ENCODE data around the gene ARHGAP19.

ARHGAP19 gene

GRCh38 chr10:97323501-97323900 is 31.1 kb upstream of the ARHGAP19 start:
- no peak overlapping the region for H3K4me3 ChIP-seq (ENCODE audit: low read depth, low read length)
- TF ChIP-seq ZBTB21 (tag by site-specific recombination; IDR thresholded peaks at IDR 0.05) (no peak), ZNF140 (tag by site-specific recombination; IDR thresholded peaks at IDR 0.05) (no peak), ELK4 (IDR thresholded peaks at IDR 0.05; ENCODE audit: borderline replicate concordance, low read depth, low read length) (no peak), PRDM6 (tag by site-specific recombination; IDR thresholded peaks at IDR 0.05) (no peak), ZNF561 (tag by site-specific recombination; IDR thresholded peaks at IDR 0.05; ENCODE audit: borderline replicate concordance) (no peak), ZNF19 (tag by site-specific recombination; IDR thresholded peaks at IDR 0.05; ENCODE audit: low read depth) (no peak), ZNF660 (tag by site-specific recombination; IDR thresholded peaks at IDR 0.05) (no peak), BCL11B (tag by site-specific recombination; IDR thresholded peaks at IDR 0.05; ENCODE audit: low read depth) (no peak), ZNF311 (tag by site-specific recombination; IDR thresholded peaks at IDR 0.05; ENCODE audit: borderline replicate concordance) (no peak), ZNF571 (tag by site-specific recombination; IDR thresholded peaks at IDR 0.05) (no peak), ZNF184 (tag by site-specific recombination; IDR thresholded peaks at IDR 0.05) (no peak)
- H3K4me1 ChIP-seq (ENCODE audit: control insufficient read depth, insufficient read depth, low read length) = no peaks in the 10 kb centered on the region; the same call in 1 of the 2 replicates
- no peaks in the 10 kb centered on the region for H3K9me3 ChIP-seq (ENCODE audit: control insufficient read depth, insufficient read depth, low read depth, low read length)
- no peak overlapping the region for H3K27ac ChIP-seq (ENCODE audit: extremely low read depth, low read depth, low read length)
- no peaks in the 10 kb centered on the region for H3K36me3 ChIP-seq (ENCODE audit: control insufficient read depth in 2 of 2, insufficient read depth in 1 of 2, low read length in 2 of 2)
- ChIA-PET POLR2A (interaction anchor here (0.7 to 1.5 kb wide), 3 partner anchors 9 to 695 kb away, joined by 3 to 11 read pairs (median 7); no protein-coding TSS in a partner anchor), CTCF (interaction anchor here (0.6 kb wide), 2 partner anchors 284 to 1052 kb away, joined by 3 read pairs; partner anchors contain the start of gene BLNK)

GRCh38 chr10:97321804-97322190 is 29.4 kb upstream of the ARHGAP19 start:
- Histone ChIP-seq H3K27ac (ENCODE audit: extremely low read depth, low read depth, low read length) (no peak overlapping the region), H3K36me3 (ENCODE audit: control insufficient read depth in 2 of 2, insufficient read depth in 1 of 2, low read length in 2 of 2) (no peaks in the 10 kb centered on the region), H3K9me3 (ENCODE audit: control insufficient read depth, insufficient read depth, low read depth, low read length) (no peaks in the 10 kb centered on the region), H3K4me3 (ENCODE audit: low read depth, low read length) (no peak overlapping the region), H3K4me1 (ENCODE audit: control insufficient read depth, insufficient read depth, low read length) (no peaks in the 10 kb centered on the region; the same call in 1 of the 2 replicates)
- ChIA-PET CTCF (interaction anchor here (1.2 to 1.3 kb wide), 3 partner anchors 9 to 112 kb away, joined by 3 to 6 read pairs (median 3); no protein-coding TSS in a partner anchor), POLR2A (interaction anchor here (1.5 to 2.2 kb wide), 2 partner anchors 10 to 12 kb away, joined by 3 to 9 read pairs; partner anchors contain the start of gene FRAT2)
- TF ChIP-seq KLF8 (tag by site-specific recombination; IDR thresholded peaks at IDR 0.05) (no peak), ZNF404 (tag by site-specific recombination; IDR thresholded peaks at IDR 0.05) (no peak), ZNF311 (tag by site-specific recombination; IDR thresholded peaks at IDR 0.05; ENCODE audit: borderline replicate concordance) (no peak), ZNF600 (tag by site-specific recombination; IDR thresholded peaks at IDR 0.05) (peak; percentile 30; the same call in 1 of the 2 replicates), ZFP37 (tag by site-specific recombination; IDR thresholded peaks at IDR 0.05) (no peak), ZSCAN18 (tag by site-specific recombination; IDR thresholded peaks at IDR 0.05) (no peak), ZNF18 (tag by site-specific recombination; IDR thresholded peaks at IDR 0.05) (peak; percentile 42; the same call in 1 of the 2 replicates), GLI2 (tag by site-specific recombination; IDR thresholded peaks at IDR 0.05; ENCODE audit: borderline replicate concordance, low read depth) (no peak), ZNF473 (tag by site-specific recombination; IDR thresholded peaks at IDR 0.05) (no peak), HOXD13 (CRISPR knock-in tag; IDR thresholded peaks at IDR 0.05; ENCODE audit: borderline replicate concordance) (no peak), TSHZ1 (tag by site-specific recombination; IDR thresholded peaks at IDR 0.05; ENCODE audit: borderline replicate concordance) (no peak), ZNF621 (tag by site-specific recombination; IDR thresholded peaks at IDR 0.05) (no peak), RBAK (tag by site-specific recombination; IDR thresholded peaks at IDR 0.05) (no peak), SP3 (tag by site-specific recombination; IDR thresholded peaks at IDR 0.05) (no peak)
